Measurements from ENCODE around the gene LYZL6.
"Not testable (repeated sequence)": the region's sequence is repeated elsewhere in the genome, so short reads cannot be mapped to it uniquely, and the experiment has no call there.

LYZL6 gene

GRCh38 chr17:35898283-35899070 lies 45.0 kb downstream of the LYZL6 start:
- Histone ChIP-seq H4K20me1 (no peaks in the 10 kb centered on the region), H3K4me2 (no peak overlapping the region), H3K27ac (no peak overlapping the region), H3K9ac (no peak overlapping the region), H3K36me3 (no peaks in the 10 kb centered on the region), H3K27me3 (no peaks in the 10 kb centered on the region), H3K4me3 (no peak overlapping the region), H3K9me3 (no peaks in the 10 kb centered on the region), H3K4me1 (peaks cover 10% of the 10 kb centered on the region)
- no peak for TF ChIP-seq Cebpa-rat (IDR thresholded peaks at IDR 0.05)

- not testable (repeated sequence) for H3K4me3 ChIP-seq, H3K4me2 ChIP-seq
- H3K4me1 ChIP-seq: peaks cover 11% of the 10 kb centered on the region
Observed at GRCh38 chr17:35897772-35898171, 45.7 kb downstream of the LYZL6 start.

GRCh38 chr17:35895636-35896587 lies 47.6 kb downstream of the LYZL6 start:
- Histone ChIP-seq H3K4me1 (peaks cover 20% of the 10 kb centered on the region), H3K27me3 (no peaks in the 10 kb centered on the region), H3K9ac (no peak overlapping the region), H3K36me3 (no peaks in the 10 kb centered on the region), H3K27ac (no peak overlapping the region), H3K9me3 (no peaks in the 10 kb centered on the region), H3K4me3 (no peak overlapping the region), H3K4me2 (no peak overlapping the region), H4K20me1 (no peaks in the 10 kb centered on the region)
- TF ChIP-seq Cebpa-rat (IDR thresholded peaks at IDR 0.05): no peak

More at GRCh38 chr17:35897772-35898171, 45.7 kb downstream of the LYZL6 start:
- H3K9me3 ChIP-seq, H3K27ac ChIP-seq, H3K9ac ChIP-seq, H3K36me3 ChIP-seq, H4K20me1 ChIP-seq, H3K27me3 ChIP-seq: not testable (repeated sequence)

GRCh38 chr17:35894206-35894605 lies 49.3 kb downstream of the LYZL6 start:
- no peak for TF ChIP-seq Cebpa-rat (IDR thresholded peaks at IDR 0.05)
- H3K27ac ChIP-seq: no peak overlapping the region
- H3K4me3 ChIP-seq: no peak overlapping the region
- no peaks in the 10 kb centered on the region for H3K36me3 ChIP-seq
- no peaks in the 10 kb centered on the region for H3K27me3 ChIP-seq
- H3K4me2 ChIP-seq: no peak overlapping the region
- H4K20me1 ChIP-seq: no peaks in the 10 kb centered on the region
- no peak overlapping the region for H3K9ac ChIP-seq
- no peaks in the 10 kb centered on the region for H3K9me3 ChIP-seq
- peaks cover 19% of the 10 kb centered on the region for H3K4me1 ChIP-seq

GRCh38 chr17:35893751-35894150 lies 49.8 kb downstream of the LYZL6 start:
- Histone ChIP-seq H3K27me3 (no peaks in the 10 kb centered on the region), H3K4me3 (no peak overlapping the region), H4K20me1 (no peaks in the 10 kb centered on the region), H3K4me2 (no peak overlapping the region), H3K9ac (no peak overlapping the region), H3K9me3 (no peaks in the 10 kb centered on the region), H3K4me1 (peaks cover 15% of the 10 kb centered on the region), H3K36me3 (no peaks in the 10 kb centered on the region), H3K27ac (no peak overlapping the region)
- no peak for TF ChIP-seq Cebpa-rat (IDR thresholded peaks at IDR 0.05)

- peak overlapping the region; percentile 14; the same call in 1 of the 2 replicates for H3K4me2 ChIP-seq
Observed at GRCh38 chr17:35892091-35893035, 51.1 kb downstream of the LYZL6 start.

GRCh38 chr17:35891269-35891668 lies 52.2 kb downstream of the LYZL6 start:
- Histone ChIP-seq H3K4me1 (peaks cover 9% of the 10 kb centered on the region; the same call in 1 of the 2 replicates), H3K27ac (no peak overlapping the region), H3K36me3 (no peaks in the 10 kb centered on the region), H3K9me3 (no peaks in the 10 kb centered on the region), H3K4me2 (no peak overlapping the region), H3K9ac (no peak overlapping the region), H3K27me3 (no peaks in the 10 kb centered on the region), H4K20me1 (no peaks in the 10 kb centered on the region), H3K4me3 (no peak overlapping the region)
- TF ChIP-seq Cebpa-rat (IDR thresholded peaks at IDR 0.05): no peak

More at GRCh38 chr17:35892091-35893035, 51.1 kb downstream of the LYZL6 start:
- H3K4me1 ChIP-seq: peaks cover 9% of the 10 kb centered on the region; the same call in 1 of the 2 replicates
- TF ChIP-seq Cebpa-rat (IDR thresholded peaks at IDR 0.05): no peak
- no peak overlapping the region for H3K9ac ChIP-seq
- H3K27me3 ChIP-seq: no peaks in the 10 kb centered on the region
- H4K20me1 ChIP-seq: no peaks in the 10 kb centered on the region
- H3K4me3 ChIP-seq: no peak overlapping the region
- H3K36me3 ChIP-seq: no peaks in the 10 kb centered on the region
- no peak overlapping the region for H3K27ac ChIP-seq
- H3K9me3 ChIP-seq: no peaks in the 10 kb centered on the region

GRCh38 chr17:35890774-35891155 lies 52.7 kb downstream of the LYZL6 start:
- no peak overlapping the region for H3K27ac ChIP-seq
- no peak overlapping the region for H3K4me2 ChIP-seq
- H4K20me1 ChIP-seq: no peaks in the 10 kb centered on the region
- H3K36me3 ChIP-seq: no peaks in the 10 kb centered on the region
- H3K9ac ChIP-seq: no peak overlapping the region
- peaks cover 9% of the 10 kb centered on the region; the same call in 1 of the 2 replicates for H3K4me1 ChIP-seq
- H3K4me3 ChIP-seq: no peak overlapping the region
- no peaks in the 10 kb centered on the region for H3K9me3 ChIP-seq
- TF ChIP-seq Cebpa-rat (IDR thresholded peaks at IDR 0.05): no peak
- no peaks in the 10 kb centered on the region for H3K27me3 ChIP-seq
